ENCODE measurements around the gene ATMIN.

DNA sequence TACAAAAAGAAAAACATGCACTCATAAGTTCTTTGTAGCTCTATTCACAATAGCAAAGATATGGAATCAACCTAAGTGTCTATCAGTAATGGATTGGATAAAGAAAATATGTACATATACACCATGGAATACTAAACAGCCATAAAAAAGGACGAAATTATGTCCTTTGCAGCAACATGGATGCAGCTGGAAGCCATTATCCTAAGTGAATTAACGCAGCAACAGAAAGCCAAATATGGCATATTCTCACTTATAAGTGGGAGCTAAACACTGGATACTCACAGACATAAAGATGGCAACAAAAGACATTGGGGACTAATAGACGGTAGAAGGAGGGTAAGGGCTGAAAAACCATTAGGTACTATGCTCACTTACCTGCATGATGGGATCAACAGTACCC lies 34.8 kb upstream of the ATMIN start:
- TF ChIP-seq, protein P1, sequence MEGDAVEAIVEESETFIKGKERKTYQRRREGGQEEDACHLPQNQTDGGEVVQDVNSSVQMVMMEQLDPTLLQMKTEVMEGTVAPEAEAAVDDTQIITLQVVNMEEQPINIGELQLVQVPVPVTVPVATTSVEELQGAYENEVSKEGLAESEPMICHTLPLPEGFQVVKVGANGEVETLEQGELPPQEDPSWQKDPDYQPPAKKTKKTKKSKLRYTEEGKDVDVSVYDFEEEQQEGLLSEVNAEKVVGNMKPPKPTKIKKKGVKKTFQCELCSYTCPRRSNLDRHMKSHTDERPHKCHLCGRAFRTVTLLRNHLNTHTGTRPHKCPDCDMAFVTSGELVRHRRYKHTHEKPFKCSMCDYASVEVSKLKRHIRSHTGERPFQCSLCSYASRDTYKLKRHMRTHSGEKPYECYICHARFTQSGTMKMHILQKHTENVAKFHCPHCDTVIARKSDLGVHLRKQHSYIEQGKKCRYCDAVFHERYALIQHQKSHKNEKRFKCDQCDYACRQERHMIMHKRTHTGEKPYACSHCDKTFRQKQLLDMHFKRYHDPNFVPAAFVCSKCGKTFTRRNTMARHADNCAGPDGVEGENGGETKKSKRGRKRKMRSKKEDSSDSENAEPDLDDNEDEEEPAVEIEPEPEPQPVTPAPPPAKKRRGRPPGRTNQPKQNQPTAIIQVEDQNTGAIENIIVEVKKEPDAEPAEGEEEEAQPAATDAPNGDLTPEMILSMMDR (IDR thresholded peaks at IDR 0.05): no peak
- TF ChIP-seq, protein P2, sequence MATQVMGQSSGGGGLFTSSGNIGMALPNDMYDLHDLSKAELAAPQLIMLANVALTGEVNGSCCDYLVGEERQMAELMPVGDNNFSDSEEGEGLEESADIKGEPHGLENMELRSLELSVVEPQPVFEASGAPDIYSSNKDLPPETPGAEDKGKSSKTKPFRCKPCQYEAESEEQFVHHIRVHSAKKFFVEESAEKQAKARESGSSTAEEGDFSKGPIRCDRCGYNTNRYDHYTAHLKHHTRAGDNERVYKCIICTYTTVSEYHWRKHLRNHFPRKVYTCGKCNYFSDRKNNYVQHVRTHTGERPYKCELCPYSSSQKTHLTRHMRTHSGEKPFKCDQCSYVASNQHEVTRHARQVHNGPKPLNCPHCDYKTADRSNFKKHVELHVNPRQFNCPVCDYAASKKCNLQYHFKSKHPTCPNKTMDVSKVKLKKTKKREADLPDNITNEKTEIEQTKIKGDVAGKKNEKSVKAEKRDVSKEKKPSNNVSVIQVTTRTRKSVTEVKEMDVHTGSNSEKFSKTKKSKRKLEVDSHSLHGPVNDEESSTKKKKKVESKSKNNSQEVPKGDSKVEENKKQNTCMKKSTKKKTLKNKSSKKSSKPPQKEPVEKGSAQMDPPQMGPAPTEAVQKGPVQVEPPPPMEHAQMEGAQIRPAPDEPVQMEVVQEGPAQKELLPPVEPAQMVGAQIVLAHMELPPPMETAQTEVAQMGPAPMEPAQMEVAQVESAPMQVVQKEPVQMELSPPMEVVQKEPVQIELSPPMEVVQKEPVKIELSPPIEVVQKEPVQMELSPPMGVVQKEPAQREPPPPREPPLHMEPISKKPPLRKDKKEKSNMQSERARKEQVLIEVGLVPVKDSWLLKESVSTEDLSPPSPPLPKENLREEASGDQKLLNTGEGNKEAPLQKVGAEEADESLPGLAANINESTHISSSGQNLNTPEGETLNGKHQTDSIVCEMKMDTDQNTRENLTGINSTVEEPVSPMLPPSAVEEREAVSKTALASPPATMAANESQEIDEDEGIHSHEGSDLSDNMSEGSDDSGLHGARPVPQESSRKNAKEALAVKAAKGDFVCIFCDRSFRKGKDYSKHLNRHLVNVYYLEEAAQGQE (IDR thresholded peaks at IDR 0.05; ENCODE audit: insufficient read depth in 1 of 2, low read depth in 2 of 2, low read length in 1 of 2): no peak
- no peak for TF ChIP-seq POLR2AphosphoS5 (IDR thresholded peaks at IDR 0.05; ENCODE audit: low read depth, low read length)

Data from Panc1 (cell line).